SIG-M5 treated with dmso at 0.1 percent for 504 hours (cell line): ENCODE measurements around the gene TMEM156.

Experiments
- DNase-seq: peaks from one replicate; lab custom pipeline; 2025; ENCODE audit not compliant: unreplicated experiment; lab: John Stamatoyannopoulos, UW

TMEM156 gene

GRCh38 chr4:38995660-38996005 is 36.6 kb downstream of the TMEM156 start:
- no peak for DNase-seq

- DNase-seq, result no peak
These were observed 38.1 kb downstream of the TMEM156 start for GRCh38 chr4:38994135-38994534.

- no peak for DNase-seq
These were observed 38.5 kb downstream of the TMEM156 start for GRCh38 chr4:38993683-38994082.

GRCh38 chr4:38990241-38990640 is 42.0 kb downstream of the TMEM156 start:
- no peak for DNase-seq

GRCh38 chr4:38989487-38989886 is 42.7 kb downstream of the TMEM156 start:
- DNase-seq, result no peak

GRCh38 chr4:38988353-38988752 is 43.9 kb downstream of the TMEM156 start:
- peak; percentile 47 for DNase-seq

- no peak for DNase-seq
These were observed 44.7 kb downstream of the TMEM156 start for GRCh38 chr4:38987491-38987890.

- no peak for DNase-seq
These were observed 46.7 kb downstream of the TMEM156 start for GRCh38 chr4:38985410-38986100.

- no peak for DNase-seq
These were observed 48.2 kb downstream of the TMEM156 start for GRCh38 chr4:38983787-38984598.

GRCh38 chr4:38983291-38983690 is 48.9 kb downstream of the TMEM156 start:
- no peak for DNase-seq

- no peak for DNase-seq
These were observed 49.7 kb downstream of the TMEM156 start for GRCh38 chr4:38982361-38983095.

GRCh38 chr4:38980903-38981676 is 51.1 kb downstream of the TMEM156 start:
- DNase-seq, result no peak

- DNase-seq, result no peak
These were observed 52.5 kb downstream of the TMEM156 start for GRCh38 chr4:38979511-38980230.

- no peak for DNase-seq
These were observed 53.1 kb downstream of the TMEM156 start for GRCh38 chr4:38979081-38979480.

GRCh38 chr4:38976308-38976707 is 55.9 kb downstream of the TMEM156 start:
- DNase-seq, result no peak

GRCh38 chr4:38968668-38969067 is 63.5 kb downstream of the TMEM156 start:
- no peak for DNase-seq

GRCh38 chr4:38967260-38968095 is 64.7 kb downstream of the TMEM156 start:
- no peak for DNase-seq

- DNase-seq, result no peak
These were observed 66.3 kb downstream of the TMEM156 start for GRCh38 chr4:38965866-38966265.

GRCh38 chr4:38964942-38965775 is 67.0 kb downstream of the TMEM156 start:
- no peak for DNase-seq
